Sigmoid colon (tissue), 4 donors: ENCODE measurements around the gene MRPS24.

Experiments
- EP300 ChIP-seq, 4 donors: sonication (generic); formaldehyde crosslinking; IDR thresholded peaks; one replicate each; pipeline ENCODE4 v1.6.1; 2017; ENCODE audit warnings: antibody characterized with exemption in 4 of 4
- POLR2AphosphoS5 ChIP-seq, 4 donors: sonication (generic); formaldehyde crosslinking; IDR thresholded peaks; one replicate each; pipeline ENCODE4 v1.6.1; 2017; ENCODE audit warnings: antibody characterized with exemption in 4 of 4

DNA sequence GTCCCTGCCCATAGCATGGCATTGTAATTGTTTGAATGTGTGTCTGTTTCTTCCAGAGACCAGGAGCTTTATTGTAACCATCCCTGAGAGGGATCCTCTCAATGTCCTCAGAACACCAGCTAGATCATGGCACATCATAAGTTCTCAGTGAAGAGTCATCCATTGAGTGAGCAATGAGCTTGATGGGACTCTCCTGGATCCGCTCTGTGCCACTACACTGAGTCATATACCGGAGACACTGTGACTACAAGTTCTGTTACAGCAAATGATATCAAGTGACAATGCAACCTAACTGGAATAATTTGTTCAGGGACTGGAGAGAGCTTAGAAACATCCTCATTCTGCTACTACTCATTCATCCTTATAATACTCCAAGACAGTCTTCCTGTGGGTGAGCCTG, 25.1 kb downstream of the MRPS24 start:
- TF ChIP-seq POLR2AphosphoS5 (IDR thresholded peaks at IDR 0.05) (no peak), EP300 (IDR thresholded peaks at IDR 0.05) (no peak)
